Islet of Langerhans (tissue), 1 donor: ENCODE measurements around the gene ATP13A5.

ENCODE experiments used
- FAIRE-seq: peaks from one replicate; lab custom pipeline; 2011; peaks lifted over from hg19 to GRCh38; lab: Jason Lieb, UNC

ATP13A5 gene

GRCh38 chr3:193378706-193379105, at the start of gene ATP13A5:
TSS of gene ATP13A5 (minus strand) at chr3:193378753. CDS start at chr3:193378725, 28 bp downstream.
- no peak for FAIRE-seq

- no peak for FAIRE-seq
These were observed 40.2 kb upstream of the ATP13A5 start for GRCh38 chr3:193418576-193419373.

- FAIRE-seq = no peak
These were observed 38.1 kb upstream of the ATP13A5 start for GRCh38 chr3:193416629-193417028.

- FAIRE-seq = no peak
These were observed 29.1 kb upstream of the ATP13A5 start for GRCh38 chr3:193407688-193408087.

- no peak for FAIRE-seq
These were observed 28.6 kb upstream of the ATP13A5 start for GRCh38 chr3:193407112-193407511.

- no peak for FAIRE-seq
These were observed 24.8 kb upstream of the ATP13A5 start for GRCh38 chr3:193403307-193403706.

- FAIRE-seq = no peak
These were observed 21.8 kb upstream of the ATP13A5 start for GRCh38 chr3:193400304-193400703.

GRCh38 chr3:193396451-193397244, 18.1 kb upstream of the ATP13A5 start:
- no peak for FAIRE-seq

- no peak for FAIRE-seq
These were observed 13.3 kb upstream of the ATP13A5 start for GRCh38 chr3:193391902-193392301.

- no peak for FAIRE-seq
These were observed 10.8 kb upstream of the ATP13A5 start for GRCh38 chr3:193389335-193389734.

GRCh38 chr3:193388361-193388760, 9.8 kb upstream of the ATP13A5 start:
- no peak for FAIRE-seq

GRCh38 chr3:193387596-193387995, 9.0 kb upstream of the ATP13A5 start:
- no peak for FAIRE-seq

- FAIRE-seq = no peak
These were observed 962 bp downstream of the ATP13A5 start for GRCh38 chr3:193377591-193377990.

GRCh38 chr3:193375614-193376013, 2.9 kb downstream of the ATP13A5 start:
- FAIRE-seq = no peak

GRCh38 chr3:193372783-193373182, 5.8 kb downstream of the ATP13A5 start:
- no peak for FAIRE-seq

- FAIRE-seq = no peak
These were observed 10.7 kb downstream of the ATP13A5 start for GRCh38 chr3:193367868-193368267.

GRCh38 chr3:193357291-193357690, 21.3 kb downstream of the ATP13A5 start:
- FAIRE-seq = no peak

GRCh38 chr3:193354423-193354822, 24.1 kb downstream of the ATP13A5 start:
- no peak for FAIRE-seq

- FAIRE-seq = no peak
These were observed 27.8 kb downstream of the ATP13A5 start for GRCh38 chr3:193350744-193351143.

- FAIRE-seq = no peak
These were observed 29.9 kb downstream of the ATP13A5 start for GRCh38 chr3:193348686-193349085.

- FAIRE-seq = no peak
These were observed 30.7 kb downstream of the ATP13A5 start for GRCh38 chr3:193347521-193348501.

GRCh38 chr3:193346259-193346658, 32.3 kb downstream of the ATP13A5 start:
- FAIRE-seq = no peak
